ENCODE measurements around the gene MOSPD2.

GRCh38 chrX:14873676-14874049 lies 442 bp downstream of the MOSPD2 start:
- TF ChIP-seq POLR2A (IDR thresholded peaks at IDR 0.05) (no peak), CTCF (IDR thresholded peaks at IDR 0.05) (no peak), POLR2AphosphoS5 (IDR thresholded peaks at IDR 0.05) (no peak)
